ENCODE results near the gene IGDCC3. TPM values are rescaled to one million over a fixed set of nuclear protein-coding genes. Genes with fewer than 3 reads are reported as not detected.

IGDCC3 gene
- total RNA-seq, 2 donors from 2014 or later, result not detected

GRCh38 chr15:65328506-65329287, 49.1 kb downstream of the IGDCC3 start:
- DNase-seq (no peak), ATAC-seq (replicated peaks in 1 of 2) (no peak)
- Mint-ChIP-seq H3K4me3 (no peak overlapping the region), H3K4me1 (ENCODE audit: low read depth) (no peaks in the 10 kb centered on the region), H3K27ac (no peak overlapping the region), H3K36me3 (ENCODE audit: insufficient read depth in 2 of 2) (no peaks in the 10 kb centered on the region), H3K9me3 (no peaks in the 10 kb centered on the region), H3K27me3 (ENCODE audit: low read depth) (no peaks in the 10 kb centered on the region)

- H3K9me3 Mint-ChIP-seq, result no peaks in the 10 kb centered on the region
- no peak overlapping the region for H3K27ac Mint-ChIP-seq
- no peaks in the 10 kb centered on the region for H3K36me3 Mint-ChIP-seq (ENCODE audit: insufficient read depth in 2 of 2)
- H3K4me3 Mint-ChIP-seq, result no peak overlapping the region
- ATAC-seq (replicated peaks in 1 of 2), result no peak
- no peaks in the 10 kb centered on the region for H3K4me1 Mint-ChIP-seq (ENCODE audit: low read depth)
- DNase-seq, result no peak
- H3K27me3 Mint-ChIP-seq (ENCODE audit: low read depth), result no peaks in the 10 kb centered on the region
These were observed 50.0 kb downstream of the IGDCC3 start for GRCh38 chr15:65327651-65328393.

- Mint-ChIP-seq H3K9me3 (no peaks in the 10 kb centered on the region), H3K4me1 (ENCODE audit: low read depth) (no peaks in the 10 kb centered on the region), H3K4me3 (no peak overlapping the region), H3K27me3 (ENCODE audit: low read depth) (no peaks in the 10 kb centered on the region), H3K36me3 (ENCODE audit: insufficient read depth in 2 of 2) (no peaks in the 10 kb centered on the region), H3K27ac (no peak overlapping the region)
- no peak for ATAC-seq (replicated peaks in 1 of 2)
- no peak for DNase-seq
These were observed 51.0 kb downstream of the IGDCC3 start for GRCh38 chr15:65326818-65327217.

- no peak overlapping the region for H3K4me3 Mint-ChIP-seq
- no peak for ATAC-seq (replicated peaks in 1 of 2)
- no peaks in the 10 kb centered on the region for H3K36me3 Mint-ChIP-seq (ENCODE audit: insufficient read depth in 2 of 2)
- no peaks in the 10 kb centered on the region for H3K9me3 Mint-ChIP-seq
- H3K27ac Mint-ChIP-seq, result no peak overlapping the region
- no peaks in the 10 kb centered on the region for H3K27me3 Mint-ChIP-seq (ENCODE audit: low read depth)
- H3K4me1 Mint-ChIP-seq (ENCODE audit: low read depth), result no peaks in the 10 kb centered on the region
- DNase-seq, result no peak
These were observed 51.7 kb downstream of the IGDCC3 start for GRCh38 chr15:65326117-65326526.

GRCh38 chr15:65323071-65323511, 54.7 kb downstream of the IGDCC3 start:
- peaks cover 7% of the 10 kb centered on the region for H3K4me1 Mint-ChIP-seq (ENCODE audit: low read depth)
- H3K9me3 Mint-ChIP-seq, result no peaks in the 10 kb centered on the region
- ATAC-seq (replicated peaks in 1 of 2) (no peak), DNase-seq (no peak)
- H3K27me3 Mint-ChIP-seq (ENCODE audit: low read depth), result no peaks in the 10 kb centered on the region
- H3K4me3 Mint-ChIP-seq, result no peak overlapping the region
- H3K36me3 Mint-ChIP-seq (ENCODE audit: insufficient read depth in 2 of 2), result no peaks in the 10 kb centered on the region
- H3K27ac Mint-ChIP-seq, result no peak overlapping the region

- H3K27me3 Mint-ChIP-seq (ENCODE audit: low read depth), result no peaks in the 10 kb centered on the region
- DNase-seq (peak; percentile 73 to 79), ATAC-seq (replicated peaks in 1 of 2) (peak; percentile 98 to 99)
- no peak overlapping the region for H3K4me3 Mint-ChIP-seq
- no peaks in the 10 kb centered on the region for H3K36me3 Mint-ChIP-seq (ENCODE audit: insufficient read depth in 2 of 2)
- peak overlapping the region; percentile 70 for H3K27ac Mint-ChIP-seq
- peaks cover 7% of the 10 kb centered on the region for H3K4me1 Mint-ChIP-seq (ENCODE audit: low read depth)
- no peaks in the 10 kb centered on the region for H3K9me3 Mint-ChIP-seq
These were observed 58.9 kb downstream of the IGDCC3 start for GRCh38 chr15:65318870-65319356.

- no peak for DNase-seq
- H3K4me3 Mint-ChIP-seq, result no peak overlapping the region
- H3K27me3 Mint-ChIP-seq (ENCODE audit: low read depth), result no peaks in the 10 kb centered on the region
- no peak for ATAC-seq (replicated peaks in 1 of 2)
- H3K27ac Mint-ChIP-seq, result no peak overlapping the region
- no peaks in the 10 kb centered on the region for H3K9me3 Mint-ChIP-seq
- H3K4me1 Mint-ChIP-seq (ENCODE audit: low read depth), result no peaks in the 10 kb centered on the region
- no peaks in the 10 kb centered on the region for H3K36me3 Mint-ChIP-seq (ENCODE audit: insufficient read depth in 2 of 2)
These were observed 65.3 kb downstream of the IGDCC3 start for GRCh38 chr15:65312400-65312916.

GRCh38 chr15:65311760-65312159, 66.0 kb downstream of the IGDCC3 start:
- H3K27me3 Mint-ChIP-seq (ENCODE audit: low read depth), result no peaks in the 10 kb centered on the region
- DNase-seq (no peak), ATAC-seq (replicated peaks in 1 of 2) (no peak)
- H3K4me3 Mint-ChIP-seq, result no peak overlapping the region
- H3K36me3 Mint-ChIP-seq (ENCODE audit: insufficient read depth in 2 of 2), result no peaks in the 10 kb centered on the region
- H3K4me1 Mint-ChIP-seq (ENCODE audit: low read depth), result no peaks in the 10 kb centered on the region
- no peak overlapping the region for H3K27ac Mint-ChIP-seq
- no peaks in the 10 kb centered on the region for H3K9me3 Mint-ChIP-seq

- no peak overlapping the region for H3K27ac Mint-ChIP-seq
- no peaks in the 10 kb centered on the region for H3K9me3 Mint-ChIP-seq
- no peaks in the 10 kb centered on the region for H3K27me3 Mint-ChIP-seq (ENCODE audit: low read depth)
- H3K4me3 Mint-ChIP-seq, result no peak overlapping the region
- H3K4me1 Mint-ChIP-seq (ENCODE audit: low read depth), result no peaks in the 10 kb centered on the region
- ATAC-seq (replicated peaks in 1 of 2) (no peak), DNase-seq (no peak)
- no peaks in the 10 kb centered on the region for H3K36me3 Mint-ChIP-seq (ENCODE audit: insufficient read depth in 2 of 2)
These were observed 67.2 kb downstream of the IGDCC3 start for GRCh38 chr15:65310431-65311137.

- H3K36me3 Mint-ChIP-seq (ENCODE audit: insufficient read depth in 2 of 2), result no peaks in the 10 kb centered on the region
These were observed 67.9 kb downstream of the IGDCC3 start for GRCh38 chr15:65309882-65310418.

GRCh38 chr15:65307978-65308377, 69.8 kb downstream of the IGDCC3 start:
- Mint-ChIP-seq H3K4me1 (ENCODE audit: low read depth) (peaks cover 25% of the 10 kb centered on the region), H3K27ac (no peak overlapping the region), H3K9me3 (no peaks in the 10 kb centered on the region), H3K36me3 (ENCODE audit: insufficient read depth in 2 of 2) (no peaks in the 10 kb centered on the region), H3K4me3 (no peak overlapping the region), H3K27me3 (ENCODE audit: low read depth) (no peaks in the 10 kb centered on the region)
- DNase-seq (no peak), ATAC-seq (replicated peaks in 1 of 2) (no peak)

More at GRCh38 chr15:65309882-65310418, 67.9 kb downstream of the IGDCC3 start:
- H3K27me3 Mint-ChIP-seq (ENCODE audit: low read depth), result no peaks in the 10 kb centered on the region
- peaks cover 6% of the 10 kb centered on the region for H3K4me1 Mint-ChIP-seq (ENCODE audit: low read depth)
- no peaks in the 10 kb centered on the region for H3K9me3 Mint-ChIP-seq
- no peak overlapping the region for H3K4me3 Mint-ChIP-seq
- no peak for ATAC-seq (replicated peaks in 1 of 2)
- no peak for DNase-seq
- H3K27ac Mint-ChIP-seq, result no peak overlapping the region

- no peak for DNase-seq
- no peak for ATAC-seq (replicated peaks in 1 of 2)
- Mint-ChIP-seq H3K27ac (peak overlapping the region; percentile 77), H3K27me3 (ENCODE audit: low read depth) (no peaks in the 10 kb centered on the region), H3K4me1 (ENCODE audit: low read depth) (peaks cover 25% of the 10 kb centered on the region), H3K9me3 (no peaks in the 10 kb centered on the region), H3K4me3 (peak overlapping the region in 1 of 2 donors; percentile 67), H3K36me3 (ENCODE audit: insufficient read depth in 2 of 2) (no peaks in the 10 kb centered on the region)
These were observed 71.3 kb downstream of the IGDCC3 start for GRCh38 chr15:65306551-65306950.
